ENCODE results near the gene TNFAIP8.
A peak's percentile ranks its signal among the peaks of the same experiment; 100 is the strongest.

The TNFAIP8 gene

GRCh38 chr5:119330367-119331183, 25.2 kb upstream of the TNFAIP8 start:
- no peak for DNase-seq

- DNase-seq: no peak
Measured at GRCh38 chr5:119331566-119332095, 24.2 kb upstream of the TNFAIP8 start.

GRCh38 chr5:119332208-119332607, 23.6 kb upstream of the TNFAIP8 start:
- no peak for DNase-seq

- no peak for DNase-seq
Measured at GRCh38 chr5:119332978-119333401, 22.8 kb upstream of the TNFAIP8 start.

GRCh38 chr5:119333421-119333851, 22.4 kb upstream of the TNFAIP8 start:
- no peak for DNase-seq

GRCh38 chr5:119335261-119335677, 20.6 kb upstream of the TNFAIP8 start:
- no peak for DNase-seq

GRCh38 chr5:119336262-119336661, 19.6 kb upstream of the TNFAIP8 start:
- no peak for DNase-seq

GRCh38 chr5:119336845-119337580, 18.8 kb upstream of the TNFAIP8 start:
- DNase-seq: no peak

GRCh38 chr5:119338326-119338946, 17.4 kb upstream of the TNFAIP8 start:
- no peak for DNase-seq

GRCh38 chr5:119339344-119339743, 16.5 kb upstream of the TNFAIP8 start:
- DNase-seq: no peak

- DNase-seq: no peak
Measured at GRCh38 chr5:119339965-119340364, 15.9 kb upstream of the TNFAIP8 start.

- DNase-seq: peak; percentile 86
Measured at GRCh38 chr5:119340597-119341218, 15.1 kb upstream of the TNFAIP8 start.

- DNase-seq: peak; percentile 55
Measured at GRCh38 chr5:119341452-119342349, 14.1 kb upstream of the TNFAIP8 start.

- DNase-seq: no peak
Measured at GRCh38 chr5:119342406-119342805, 13.4 kb upstream of the TNFAIP8 start.

GRCh38 chr5:119343052-119343451, 12.8 kb upstream of the TNFAIP8 start:
- DNase-seq: no peak

GRCh38 chr5:119343766-119344165, 12.1 kb upstream of the TNFAIP8 start:
- DNase-seq: peak; percentile 23

GRCh38 chr5:119344231-119344630, 11.6 kb upstream of the TNFAIP8 start:
- no peak for DNase-seq

- no peak for DNase-seq
Measured at GRCh38 chr5:119345861-119346260, 10.0 kb upstream of the TNFAIP8 start.

- no peak for DNase-seq
Measured at GRCh38 chr5:119346394-119346793, 9.4 kb upstream of the TNFAIP8 start.

- DNase-seq: no peak
Measured at GRCh38 chr5:119347574-119347973, 8.2 kb upstream of the TNFAIP8 start.

GRCh38 chr5:119347991-119348390, 7.8 kb upstream of the TNFAIP8 start:
- DNase-seq: no peak

GRCh38 chr5:119353213-119353612, 2.6 kb upstream of the TNFAIP8 start:
- DNase-seq: no peak

All from SIG-M5 (cell line).